ENCODE measurements around the gene BLNK. TPM values are rescaled to one million over a fixed set of nuclear protein-coding genes. Genes with fewer than 3 reads are reported as not detected.

Gene BLNK
- polyA plus RNA-seq, 2 of the 4 experiments (the other 2 are of a cell fraction), result not detected

- CTCF ChIA-PET, result interaction anchor here (1.5 kb wide), 1 partner anchor 249 kb away, joined by 4 read pairs; no protein-coding TSS in a partner anchor
- H3K4me1 ChIP-seq, result no peaks in the 10 kb centered on the region
These were observed 5.1 kb downstream of the BLNK start for GRCh38 chr10:96266118-96266770.

GRCh38 chr10:96264938-96265337 is 6.4 kb downstream of the BLNK start:
- ChIA-PET CTCF (interaction anchor here (1.0 to 1.9 kb wide), 2 partner anchors 14 to 35 kb away, joined by 3 to 5 read pairs; no protein-coding TSS in a partner anchor), POLR2A (no interaction called here)
- DNase-seq (ENCODE audit: low read depth in 1 of 2, low spot score in 1 of 2), result no peak
- no peak for FAIRE-seq
- Histone ChIP-seq H3K27ac (no peak overlapping the region), H3K4me2 (no peak overlapping the region), H3K4me1 (no peaks in the 10 kb centered on the region), H3K9me3 (no peaks in the 10 kb centered on the region), H3K4me3 (no peak overlapping the region)
- ATAC-seq, result no peak
- 69% methylated on average over 4 of the region's 4 CpGs for WGBS (ENCODE audit: missing lambda C conversion rate)
- TF ChIP-seq ZC3H11A (IDR thresholded peaks at IDR 0.05), result peak; percentile 88
- TF ChIP-seq, protein P1, sequence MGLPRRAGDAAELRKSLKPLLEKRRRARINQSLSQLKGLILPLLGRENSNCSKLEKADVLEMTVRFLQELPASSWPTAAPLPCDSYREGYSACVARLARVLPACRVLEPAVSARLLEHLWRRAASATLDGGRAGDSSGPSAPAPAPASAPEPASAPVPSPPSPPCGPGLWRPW (IDR thresholded peaks at IDR 0.05), result no peak

More at GRCh38 chr10:96266118-96266770, 5.1 kb downstream of the BLNK start:
- POLR2A ChIA-PET, result no interaction called here
- TF ChIP-seq EHF (CRISPR knock-in tag; IDR thresholded peaks at IDR 0.05) (no peak), MYC (IDR thresholded peaks at IDR 0.05; ENCODE audit: borderline replicate concordance, low read length) (no peak), ZC3H11A (IDR thresholded peaks at IDR 0.05) (no peak), JUNB (IDR thresholded peaks at IDR 0.05) (no peak), CBX8 (IDR thresholded peaks at IDR 0.05) (no peak), ZSCAN20 (CRISPR knock-in tag; IDR thresholded peaks at IDR 0.05) (no peak), MAFK (IDR thresholded peaks at IDR 0.05; ENCODE audit: partially characterized antibody) (no peak), MAZ (IDR thresholded peaks at IDR 0.05; ENCODE audit: borderline replicate concordance, low read depth, low read length) (no peak), SREBF2 (IDR thresholded peaks at IDR 0.05) (no peak), FOXS1 (CRISPR knock-in tag; IDR thresholded peaks at IDR 0.05) (no peak), FOSB (CRISPR knock-in tag; IDR thresholded peaks at IDR 0.05) (no peak), HOXB13 (CRISPR knock-in tag; IDR thresholded peaks at IDR 0.05; ENCODE audit: low read depth) (no peak), KDM1A (IDR thresholded peaks at IDR 0.05; ENCODE audit: low read depth) (no peak), RNF2 (IDR thresholded peaks at IDR 0.05; ENCODE audit: borderline replicate concordance, low read depth) (no peak), GATA3 (IDR thresholded peaks at IDR 0.05; ENCODE audit: borderline replicate concordance) (no peak), PBX3 (IDR thresholded peaks at IDR 0.05) (no peak)
- TF ChIP-seq, protein P2, sequence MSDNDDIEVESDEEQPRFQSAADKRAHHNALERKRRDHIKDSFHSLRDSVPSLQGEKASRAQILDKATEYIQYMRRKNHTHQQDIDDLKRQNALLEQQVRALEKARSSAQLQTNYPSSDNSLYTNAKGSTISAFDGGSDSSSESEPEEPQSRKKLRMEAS (IDR thresholded peaks at IDR 0.05), result no peak
- TF ChIP-seq, protein P3, sequence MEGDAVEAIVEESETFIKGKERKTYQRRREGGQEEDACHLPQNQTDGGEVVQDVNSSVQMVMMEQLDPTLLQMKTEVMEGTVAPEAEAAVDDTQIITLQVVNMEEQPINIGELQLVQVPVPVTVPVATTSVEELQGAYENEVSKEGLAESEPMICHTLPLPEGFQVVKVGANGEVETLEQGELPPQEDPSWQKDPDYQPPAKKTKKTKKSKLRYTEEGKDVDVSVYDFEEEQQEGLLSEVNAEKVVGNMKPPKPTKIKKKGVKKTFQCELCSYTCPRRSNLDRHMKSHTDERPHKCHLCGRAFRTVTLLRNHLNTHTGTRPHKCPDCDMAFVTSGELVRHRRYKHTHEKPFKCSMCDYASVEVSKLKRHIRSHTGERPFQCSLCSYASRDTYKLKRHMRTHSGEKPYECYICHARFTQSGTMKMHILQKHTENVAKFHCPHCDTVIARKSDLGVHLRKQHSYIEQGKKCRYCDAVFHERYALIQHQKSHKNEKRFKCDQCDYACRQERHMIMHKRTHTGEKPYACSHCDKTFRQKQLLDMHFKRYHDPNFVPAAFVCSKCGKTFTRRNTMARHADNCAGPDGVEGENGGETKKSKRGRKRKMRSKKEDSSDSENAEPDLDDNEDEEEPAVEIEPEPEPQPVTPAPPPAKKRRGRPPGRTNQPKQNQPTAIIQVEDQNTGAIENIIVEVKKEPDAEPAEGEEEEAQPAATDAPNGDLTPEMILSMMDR (IDR thresholded peaks at IDR 0.05), result no peak
- WGBS (ENCODE audit: missing lambda C conversion rate), result 26% methylated on average over 6 of the region's 6 CpGs
- no peak overlapping the region for H3K4me3 ChIP-seq
- DNase-seq (ENCODE audit: low read depth in 1 of 2, low spot score in 1 of 2), result no peak
- no peak overlapping the region for H3K27ac ChIP-seq
- no peak overlapping the region for H3K4me2 ChIP-seq
- FAIRE-seq, result no peak
- no peaks in the 10 kb centered on the region for H3K9me3 ChIP-seq
- no peak for ATAC-seq

- no peak for ATAC-seq
- ChIA-PET CTCF (interaction anchor here (1.9 kb wide), 1 partner anchor 34 kb away, joined by 5 read pairs; no protein-coding TSS in a partner anchor), POLR2A (no interaction called here)
- no peaks in the 10 kb centered on the region for H3K9me3 ChIP-seq
- 62% methylated on average over 4 of the region's 4 CpGs for WGBS (ENCODE audit: missing lambda C conversion rate)
- no peak overlapping the region for H3K4me3 ChIP-seq
- no peak overlapping the region for H3K27ac ChIP-seq
- H3K4me1 ChIP-seq, result no peaks in the 10 kb centered on the region
- FAIRE-seq, result no peak
- DNase-seq (ENCODE audit: low read depth in 1 of 2, low spot score in 1 of 2), result no peak
- TF ChIP-seq CEBPB (IDR thresholded peaks at IDR 0.05), result no peak
- TF ChIP-seq CHD2 (IDR thresholded peaks at IDR 0.05; ENCODE audit: low read length, partially characterized antibody), result no peak
- TF ChIP-seq HOXB5 (CRISPR knock-in tag; IDR thresholded peaks at IDR 0.05), result no peak
- TF ChIP-seq PBX3 (IDR thresholded peaks at IDR 0.05), result no peak
- TF ChIP-seq MYC (IDR thresholded peaks at IDR 0.05; ENCODE audit: borderline replicate concordance, low read length), result no peak
- no peak for TF ChIP-seq ZFP36 (IDR thresholded peaks at IDR 0.05; ENCODE audit: borderline replicate concordance, partially characterized antibody)
- no peak for TF ChIP-seq CHD4 (IDR thresholded peaks at IDR 0.05; ENCODE audit: borderline replicate concordance)
- no peak overlapping the region for H3K4me2 ChIP-seq
These were observed 7.7 kb downstream of the BLNK start for GRCh38 chr10:96263669-96264068.
